ENCODE data around the gene CSTPP1. TPM values are rescaled to one million over a fixed set of nuclear protein-coding genes. Genes with fewer than 3 reads are reported as not detected.

Gene CSTPP1
- total RNA-seq, 4 donors from 2014 or later: 47.5 to 87.6 (median 57.7) TPM

DNA sequence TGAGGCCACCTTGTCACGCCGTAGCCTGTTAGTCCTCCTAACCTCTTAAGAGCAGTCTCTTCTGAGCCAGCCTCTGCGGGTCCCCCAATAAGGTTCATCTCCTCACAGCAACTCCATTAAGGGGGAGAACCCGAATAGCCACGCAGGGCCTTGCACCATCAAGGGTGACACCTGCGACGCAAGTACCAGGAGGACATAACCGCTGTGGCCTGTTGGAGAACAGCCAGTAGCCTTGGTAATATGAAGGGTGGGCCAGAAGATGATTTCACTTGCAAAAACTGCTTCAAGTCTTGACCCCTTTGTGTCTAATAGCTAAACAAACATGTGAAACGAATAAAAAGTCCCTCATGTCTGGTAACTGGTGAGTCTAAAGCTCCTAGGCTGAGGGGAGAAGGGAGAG, 225.3 kb downstream of the CSTPP1 start:
- no peak overlapping the region for H3K4me3 ChIP-seq (ENCODE audit: low read depth, poor library complexity, severe bottlenecking)
- no peak for TF ChIP-seq POLR2A (IDR thresholded peaks at IDR 0.05)
- TF ChIP-seq, protein P1, sequence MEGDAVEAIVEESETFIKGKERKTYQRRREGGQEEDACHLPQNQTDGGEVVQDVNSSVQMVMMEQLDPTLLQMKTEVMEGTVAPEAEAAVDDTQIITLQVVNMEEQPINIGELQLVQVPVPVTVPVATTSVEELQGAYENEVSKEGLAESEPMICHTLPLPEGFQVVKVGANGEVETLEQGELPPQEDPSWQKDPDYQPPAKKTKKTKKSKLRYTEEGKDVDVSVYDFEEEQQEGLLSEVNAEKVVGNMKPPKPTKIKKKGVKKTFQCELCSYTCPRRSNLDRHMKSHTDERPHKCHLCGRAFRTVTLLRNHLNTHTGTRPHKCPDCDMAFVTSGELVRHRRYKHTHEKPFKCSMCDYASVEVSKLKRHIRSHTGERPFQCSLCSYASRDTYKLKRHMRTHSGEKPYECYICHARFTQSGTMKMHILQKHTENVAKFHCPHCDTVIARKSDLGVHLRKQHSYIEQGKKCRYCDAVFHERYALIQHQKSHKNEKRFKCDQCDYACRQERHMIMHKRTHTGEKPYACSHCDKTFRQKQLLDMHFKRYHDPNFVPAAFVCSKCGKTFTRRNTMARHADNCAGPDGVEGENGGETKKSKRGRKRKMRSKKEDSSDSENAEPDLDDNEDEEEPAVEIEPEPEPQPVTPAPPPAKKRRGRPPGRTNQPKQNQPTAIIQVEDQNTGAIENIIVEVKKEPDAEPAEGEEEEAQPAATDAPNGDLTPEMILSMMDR (IDR thresholded peaks at IDR 0.05): no peak
- no peak for DNase-seq (ENCODE audit: low spot score in 2 of 2)
- intact Hi-C loops (cut with DNase I; ENCODE audit: low total_unique reads): loop anchor here (2.0 kb wide), 1 partner anchor 271 kb away; no protein-coding TSS in a partner anchor
- WGBS, 2 donors: 61 to 66% methylated on average over 9 of the region's 9 CpGs

DNA sequence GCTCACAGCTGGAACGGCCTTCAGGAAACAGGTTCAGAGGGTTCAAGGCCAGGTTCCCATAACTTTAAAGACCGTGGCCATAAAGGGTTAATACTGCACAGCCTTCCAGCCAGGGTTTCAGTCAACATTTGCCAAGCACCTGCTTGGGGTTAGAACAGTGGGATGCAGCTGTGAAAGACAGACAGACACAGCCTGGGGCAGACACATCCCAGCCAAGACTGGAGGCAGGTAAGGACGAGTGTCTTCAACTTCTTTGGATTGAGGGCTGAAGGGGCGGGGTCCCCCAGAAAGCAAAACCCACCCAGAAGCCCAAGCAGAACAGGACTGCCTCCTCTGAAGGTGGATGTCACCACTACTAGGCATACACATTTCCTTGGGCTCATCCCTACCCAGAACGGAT, 225.9 kb downstream of the CSTPP1 start:
- intact Hi-C loops (cut with DNase I; ENCODE audit: low total_unique reads): no loop called here
- H3K4me3 ChIP-seq (ENCODE audit: low read depth, poor library complexity, severe bottlenecking): no peak overlapping the region
- 40 to 53% methylated on average over 5 of the region's 5 CpGs for WGBS, 2 donors
- DNase-seq (ENCODE audit: low spot score in 2 of 2): no peak
- TF ChIP-seq, protein P1 (IDR thresholded peaks at IDR 0.05): no peak
- no peak for TF ChIP-seq POLR2A (IDR thresholded peaks at IDR 0.05)

DNA sequence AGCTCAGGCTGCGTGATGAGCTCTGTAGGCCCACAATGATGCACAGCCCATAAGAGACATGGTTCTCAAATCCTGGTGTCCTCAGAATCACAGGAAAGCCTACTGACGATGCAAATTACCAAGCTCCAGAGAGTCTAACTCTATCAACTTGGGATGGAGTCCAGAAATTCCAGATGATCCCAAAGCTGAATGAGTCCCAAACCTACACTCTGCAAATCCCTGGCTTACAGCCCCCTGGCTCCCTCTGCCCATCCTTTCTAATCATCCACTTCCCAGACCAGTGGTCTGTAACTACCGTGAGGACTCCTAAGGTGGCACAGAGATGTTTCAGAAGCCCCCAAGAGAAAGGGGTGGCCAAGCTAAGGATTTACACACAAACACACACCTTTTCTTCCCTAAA, 226.6 kb downstream of the CSTPP1 start:
- DNase-seq (ENCODE audit: low spot score in 2 of 2): no peak
- WGBS, 2 donors: 46 to 54% methylated on average over 3 of the region's 3 CpGs
- TF ChIP-seq, protein P1 (IDR thresholded peaks at IDR 0.05): no peak
- TF ChIP-seq POLR2A (IDR thresholded peaks at IDR 0.05): no peak
- H3K4me3 ChIP-seq (ENCODE audit: low read depth, poor library complexity, severe bottlenecking): no peak overlapping the region
- intact Hi-C loops (cut with DNase I; ENCODE audit: low total_unique reads): no loop called here

DNA sequence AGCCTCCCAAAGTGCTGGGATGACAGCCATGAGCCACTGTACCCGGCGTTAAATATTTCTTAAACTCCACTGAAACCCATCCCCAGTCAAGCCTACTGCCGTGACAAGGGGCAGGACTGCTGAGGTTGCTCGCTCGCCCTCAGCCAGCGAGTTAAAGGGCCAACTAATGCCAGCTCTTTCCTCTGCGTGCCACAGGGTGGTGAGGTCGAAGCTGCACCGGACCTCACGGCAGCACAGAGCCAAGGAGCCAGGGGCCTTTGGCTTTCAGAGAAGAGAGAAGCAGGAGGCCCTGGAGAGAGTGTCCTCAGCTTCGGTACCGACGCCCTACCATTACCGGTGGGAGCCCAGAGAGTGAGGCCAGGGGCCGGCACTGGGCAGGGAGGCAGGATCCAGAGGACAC, 227.3 kb downstream of the CSTPP1 start:
- TF ChIP-seq, protein P1 (IDR thresholded peaks at IDR 0.05): no peak
- no peak for TF ChIP-seq POLR2A (IDR thresholded peaks at IDR 0.05)
- H3K4me3 ChIP-seq (ENCODE audit: low read depth, poor library complexity, severe bottlenecking): no peak overlapping the region
- intact Hi-C loops (cut with DNase I; ENCODE audit: low total_unique reads): no loop called here
- DNase-seq (ENCODE audit: low spot score in 2 of 2): no peak
- WGBS, 2 donors: 84 to 90% methylated on average over 15 of the region's 15 CpGs

DNA sequence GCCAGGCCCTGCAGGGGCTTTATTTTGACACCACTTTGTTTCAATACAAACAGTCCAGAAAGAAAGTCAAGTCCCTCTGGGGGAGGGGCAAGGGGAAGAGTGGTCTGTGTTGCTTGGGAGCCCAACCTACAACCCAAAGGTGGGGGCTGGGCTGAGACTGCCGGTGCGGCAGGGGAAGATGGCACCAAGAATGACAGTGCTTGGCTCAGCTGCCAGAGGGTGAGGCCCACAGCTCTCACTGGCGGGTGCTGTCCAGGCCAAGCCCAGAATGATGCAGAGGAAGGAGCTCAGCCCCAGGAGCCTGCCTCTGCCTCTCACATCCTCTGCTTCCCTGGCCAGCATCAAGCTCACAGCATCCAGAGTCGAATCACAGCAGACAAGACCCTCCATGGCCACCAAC, 227.8 kb downstream of the CSTPP1 start:
- no peak for DNase-seq (ENCODE audit: low spot score in 2 of 2)
- H3K4me3 ChIP-seq (ENCODE audit: low read depth, poor library complexity, severe bottlenecking): no peak overlapping the region
- intact Hi-C loops (cut with DNase I; ENCODE audit: low total_unique reads): no loop called here
- TF ChIP-seq POLR2A (IDR thresholded peaks at IDR 0.05): no peak
- TF ChIP-seq, protein P1 (IDR thresholded peaks at IDR 0.05): no peak
- 42 to 52% methylated on average over 4 of the region's 4 CpGs for WGBS, 2 donors

DNA sequence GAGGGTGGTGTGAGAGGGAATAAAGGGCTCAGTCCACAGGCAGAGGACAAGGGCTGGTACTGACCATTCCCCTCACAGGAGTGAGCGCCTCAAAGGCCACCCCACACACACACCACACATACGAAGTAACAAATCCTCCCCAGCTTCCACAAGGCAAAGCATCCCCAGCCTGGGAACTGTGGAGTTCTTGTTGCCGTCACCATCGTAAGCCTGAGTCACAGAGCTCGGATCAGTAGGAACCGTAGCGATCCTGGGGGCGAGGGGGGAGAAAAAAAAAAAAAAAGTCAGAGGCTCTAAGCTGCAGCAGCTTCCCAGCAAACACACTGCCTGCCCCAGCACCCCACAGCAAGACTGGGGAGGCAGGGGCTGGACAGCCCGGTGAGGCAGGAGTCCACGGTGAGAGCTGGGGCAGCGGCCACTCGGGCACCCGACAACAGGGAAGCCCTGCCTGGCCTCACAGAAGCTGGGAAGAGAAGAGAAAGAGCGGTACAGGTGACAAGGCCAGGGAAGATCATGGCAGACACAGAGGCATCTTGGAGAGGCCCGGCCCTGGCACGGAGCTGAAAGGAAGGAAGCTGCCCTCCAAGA, 228.8 kb downstream of the CSTPP1 start:
- no peak for DNase-seq (ENCODE audit: low spot score in 2 of 2)
- intact Hi-C loops (cut with DNase I; ENCODE audit: low total_unique reads): no loop called here
- H3K4me3 ChIP-seq (ENCODE audit: low read depth, poor library complexity, severe bottlenecking): no peak overlapping the region
- 88% methylated on average over 16 of the region's 16 CpGs for WGBS, 2 donors
- no peak for TF ChIP-seq POLR2A (IDR thresholded peaks at IDR 0.05)
- TF ChIP-seq, protein P1 (IDR thresholded peaks at IDR 0.05): no peak

Measured in lower leg skin (tissue), 4 donors.